Measurements from ENCODE around the gene QRICH2. TPM values are rescaled to one million over a fixed set of nuclear protein-coding genes. Genes with fewer than 3 reads are reported as not detected.

QRICH2 gene
- total and polyA plus RNA-seq, 9 of the 15 experiments (the other 6 are each of a cell fraction or from before 2014, with no cell fraction given): 0.03 to 1.6 (median 0.81) TPM

DNA sequence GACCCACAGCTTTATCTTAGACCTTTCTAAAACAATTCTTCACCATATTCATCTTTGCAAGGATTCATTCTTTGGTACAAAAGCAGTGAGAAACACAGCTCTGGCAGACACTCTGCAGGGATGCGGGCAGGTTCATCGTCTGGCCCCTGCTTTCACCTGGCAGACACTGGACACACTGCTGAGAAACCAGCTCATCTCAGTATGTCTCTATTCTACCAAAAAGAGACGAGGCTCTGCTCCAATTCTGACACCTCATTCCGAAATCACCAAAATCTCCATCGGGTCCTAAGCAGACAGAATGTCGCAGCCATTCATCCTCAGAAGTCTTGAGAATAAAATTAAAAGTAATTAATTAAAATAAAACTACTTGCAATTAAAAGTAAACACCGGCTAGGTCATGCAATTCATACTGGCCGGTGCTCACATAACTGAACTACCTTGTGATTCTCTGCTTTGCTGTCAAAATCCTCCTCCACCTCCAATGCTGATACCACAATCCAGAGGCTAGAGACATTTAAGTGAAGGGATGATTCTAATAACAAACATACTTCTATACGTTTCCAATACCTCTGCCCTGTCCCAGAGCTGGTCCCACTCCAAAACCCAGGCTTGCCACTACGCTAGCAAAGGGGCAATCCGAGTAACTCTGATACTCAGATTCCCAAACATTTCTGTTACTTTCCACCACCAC lies 69.1 kb downstream of the QRICH2 start:
- TF ChIP-seq ZNF57 (CRISPR knock-in tag; IDR thresholded peaks at IDR 0.05) (no peak), ZNF395 (CRISPR knock-in tag; IDR thresholded peaks at IDR 0.05) (0 out of 2 replicates have a peak, but pooled peaks have one; percentile 3), NFXL1 (CRISPR knock-in tag; IDR thresholded peaks at IDR 0.05) (no peak), MAFK (IDR thresholded peaks at IDR 0.05; ENCODE audit: low read length) (no peak), ZNF133 (CRISPR knock-in tag; IDR thresholded peaks at IDR 0.05) (no peak), ZFP91 (CRISPR knock-in tag; IDR thresholded peaks at IDR 0.05) (no peak), ZNF347 (CRISPR knock-in tag; IDR thresholded peaks at IDR 0.05; ENCODE audit: low read depth) (no peak)
- TF ChIP-seq, protein P1, sequence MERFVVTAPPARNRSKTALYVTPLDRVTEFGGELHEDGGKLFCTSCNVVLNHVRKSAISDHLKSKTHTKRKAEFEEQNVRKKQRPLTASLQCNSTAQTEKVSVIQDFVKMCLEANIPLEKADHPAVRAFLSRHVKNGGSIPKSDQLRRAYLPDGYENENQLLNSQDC (CRISPR knock-in tag; IDR thresholded peaks at IDR 0.05): no peak
- TF ChIP-seq, protein P2, sequence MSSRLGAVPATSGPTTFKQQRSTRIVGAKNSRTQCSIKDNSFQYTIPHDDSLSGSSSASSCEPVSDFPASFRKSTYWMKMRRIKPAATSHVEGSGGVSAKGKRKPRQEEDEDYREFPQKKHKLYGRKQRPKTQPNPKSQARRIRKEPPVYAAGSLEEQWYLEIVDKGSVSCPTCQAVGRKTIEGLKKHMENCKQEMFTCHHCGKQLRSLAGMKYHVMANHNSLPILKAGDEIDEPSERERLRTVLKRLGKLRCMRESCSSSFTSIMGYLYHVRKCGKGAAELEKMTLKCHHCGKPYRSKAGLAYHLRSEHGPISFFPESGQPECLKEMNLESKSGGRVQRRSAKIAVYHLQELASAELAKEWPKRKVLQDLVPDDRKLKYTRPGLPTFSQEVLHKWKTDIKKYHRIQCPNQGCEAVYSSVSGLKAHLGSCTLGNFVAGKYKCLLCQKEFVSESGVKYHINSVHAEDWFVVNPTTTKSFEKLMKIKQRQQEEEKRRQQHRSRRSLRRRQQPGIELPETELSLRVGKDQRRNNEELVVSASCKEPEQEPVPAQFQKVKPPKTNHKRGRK (tag; IDR thresholded peaks at IDR 0.05): no peak
- TF ChIP-seq, protein P3, sequence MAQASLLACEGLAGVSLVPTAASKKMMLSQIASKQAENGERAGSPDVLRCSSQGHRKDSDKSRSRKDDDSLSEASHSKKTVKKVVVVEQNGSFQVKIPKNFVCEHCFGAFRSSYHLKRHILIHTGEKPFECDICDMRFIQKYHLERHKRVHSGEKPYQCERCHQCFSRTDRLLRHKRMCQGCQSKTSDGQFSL (CRISPR knock-in tag; IDR thresholded peaks at IDR 0.05): 0 out of 2 replicates have a peak, but pooled peaks have one; percentile 3
- TF ChIP-seq, protein P3 (tag; IDR thresholded peaks at IDR 0.05): peak in 1 of 2 experiments; percentile 79; a peak in 2 of 4 replicates
- CTCF ChIA-PET (ENCODE audit: low intra/inter-chr PET ratio): no interaction called here
- H3K4me3 ChIP-seq: peak overlapping the region; percentile 51
- intact Hi-C loops (cut with micrococcal nuclease): loop anchor here (2.0 to 5.0 kb wide), 2 partner anchors 30 to 57 kb away; no protein-coding TSS in a partner anchor
- H3K4me2 ChIP-seq (ENCODE audit: insufficient read depth, low read length): peak overlapping the region; percentile 75
- no peaks in the 10 kb centered on the region for H3K9me1 ChIP-seq (ENCODE audit: control insufficient read depth, insufficient read depth, low read length)
- WGBS (ENCODE audit: insufficient coverage, low coverage, missing lambda C conversion rate): 9% methylated on average over 11 of the region's 11 CpGs
- DNase-seq (ENCODE audit: extremely low read depth in 1 of 4, low spot score in 3 of 4) (no peak), FAIRE-seq (peak; percentile 23), ATAC-seq (peak; percentile 4; the same call in 1 of the 3 replicates)
- no peak overlapping the region; the same call in 1 of the 2 replicates for H2AFZ ChIP-seq (ENCODE audit: low read depth, low read length)
- POLR2A ChIA-PET: interaction anchor here (0.5 to 4.8 kb wide), 13 partner anchors 10 to 329 kb away, joined by 3 to 42 read pairs (median 4); no protein-coding TSS in a partner anchor
- BruUV-seq (replicated peaks): TSS peak; percentile 50
- H4K20me1 ChIP-seq (replicated peaks; ENCODE audit: control insufficient read depth, insufficient read depth, low read length): no peaks in the 10 kb centered on the region
- H3K4me1 ChIP-seq (replicated peaks in 1 of 2; ENCODE audit: control insufficient read depth in 2 of 2, insufficient read depth in 2 of 2, low read length in 2 of 2): peaks cover 27 to 36% of the 10 kb centered on the region in 2 experiments; a peak in 4 of 5 replicates
- in situ Hi-C loops (cut with MboI): no loop called here
- H3K27ac ChIP-seq (ENCODE audit: extremely low read depth, low read depth, low read length): peak overlapping the region; percentile 85; the same call in 2 of the 3 replicates
- peaks cover 76% of the 10 kb centered on the region for H3K79me2 ChIP-seq (ENCODE audit: control insufficient read depth, insufficient read depth, low read length)
- H3K27me3 ChIP-seq (ENCODE audit: control insufficient read depth in 2 of 2, insufficient read depth in 2 of 2, low read length in 2 of 2): no peaks in the 10 kb centered on the region
- H3K36me3 ChIP-seq (ENCODE audit: control insufficient read depth, insufficient read depth, low read length): 0 out of 3 replicates have a peak, but pooled peaks cover 3% of the 10 kb centered on the region
- peak overlapping the region; percentile 67 to 79; a peak in 1 of 4 replicates for H3K9ac ChIP-seq (ENCODE audit: insufficient read depth in 1 of 2, low read depth in 2 of 2, low read length in 2 of 2)
- H3K9me3 ChIP-seq (replicated peaks; ENCODE audit: control insufficient read depth, insufficient read depth, low read depth, low read length): no peaks in the 10 kb centered on the region

All from K562 (cell line).